K562 (cell line): ENCODE measurements around the gene CDT1. TPM values are rescaled to one million over a fixed set of nuclear protein-coding genes. Genes with fewer than 3 reads are reported as not detected.

Experiments used
- ARID2 ChIP-seq: fragments of 450-650 bp; IDR thresholded peaks from 2 replicates; pipeline ENCODE4 v1.6.1; 2017; ENCODE audit warnings: antibody characterized with exemption, mild to moderate bottlenecking
- COPS2 ChIP-seq: fragments of 450-650 bp; conservative IDR thresholded peaks from 2 replicates; pipeline ENCODE4 v1.6.1; 2016; ENCODE audit warnings: mild to moderate bottlenecking, moderate library complexity
- E2F4 ChIP-seq: sonication (generic); formaldehyde crosslinking; IDR thresholded peaks from 2 replicates; pipeline ENCODE4 v1.8.0; 2022; ENCODE audit warnings: mild to moderate bottlenecking, low read depth, missing genetic modification reagents
- MEF2D ChIP-seq: conservative IDR thresholded peaks from 2 replicates; pipeline ENCODE4 v1.6.1; 2016; ENCODE audit warnings: low read depth, missing genetic modification characterization, missing compliant biosample characterization
- MXD1 ChIP-seq: fragments of 250-450 bp; sonication (Bioruptor Pico); IDR thresholded peaks from 2 replicates; pipeline ENCODE4 v1.8.0; 2021; ENCODE audit warnings: borderline replicate concordance, mild to moderate bottlenecking, moderate library complexity; ENCODE audit not compliant: poor library complexity, severe bottlenecking
- NCOA6 ChIP-seq: fragments of 450-650 bp; IDR thresholded peaks from 2 replicates; pipeline ENCODE4 v1.6.1; 2017; ENCODE audit warnings: mild to moderate bottlenecking
- NKRF ChIP-seq: fragments of 450-650 bp; IDR thresholded peaks from 2 replicates; pipeline ENCODE4 v1.6.1; 2016; ENCODE audit warnings: borderline replicate concordance
- PRPF4 ChIP-seq: fragments of 200-400 bp; formaldehyde crosslinking; IDR thresholded peaks from one replicate; pipeline ENCODE4 v1.6.1; 2017; ENCODE audit warnings: low read length, low read depth, mild to moderate bottlenecking; ENCODE audit not compliant: insufficient read depth, poor library complexity, severe bottlenecking
- TOE1 ChIP-seq, 2 experiments: fragments of 450-650 bp in 1 of 2; sonication (generic) in 1 of 2; formaldehyde crosslinking in 1 of 2; IDR thresholded peaks; 2 replicates each; pipeline versions ENCODE4 v1.7.1 to v1.8.0; 2016 to 2022; ENCODE audit warnings: borderline replicate concordance in 2 of 2, mild to moderate bottlenecking in 2 of 2, antibody characterized with exemption in 1 of 2, inconsistent platforms in 1 of 2, low read depth in 1 of 2, missing genetic modification reagents in 1 of 2, moderate library complexity in 1 of 2
- ZNF408 ChIP-seq: fragments of 250-450 bp; sonication (Bioruptor Pico); IDR thresholded peaks from 2 replicates; pipeline ENCODE4 v1.4.0; 2020; ENCODE audit warnings: low read depth, mild to moderate bottlenecking, moderate library complexity
- polyA plus RNA-seq, 8 experiments: library from polyadenylated mRNA; depleted of rRNA in 4 of 8; stranded (reverse) in 5 of 8; unstranded in 3 of 8; fragments of >200 nt; fragmentation: Nextera tagmentation in 2 of 8; fragmentation: Illumina TruSeq in 1 of 8; extraction: Ambion mirVana in 2 of 8; extraction: Trizol in 1 of 8; gene quantifications; 2 replicates each; pipeline versions ENCODE4 v1.2.1 to v1.2.3, GENCODE V29; 2011 to 2014; ENCODE audit warnings: inconsistent platforms in 1 of 8, missing spikeins in 1 of 8
- total RNA-seq, 7 experiments: library from RNA; depleted of rRNA in 6 of 7; stranded (reverse); fragments of >200 nt in 6 of 7; fragmentation: Illumina TruSeq in 2 of 7; extraction: Trizol in 2 of 7; gene quantifications; 2 replicates each; pipeline versions ENCODE4 v1.2.1 to v1.2.3, GENCODE V29; 2011 to 2021; ENCODE audit warnings: low replicate concordance in 1 of 7

CDT1 gene
- total and polyA plus RNA-seq, 9 of the 15 experiments (the other 6 are each of a cell fraction or from before 2014, with no cell fraction given): 0.92 to 178 (median 14.2) TPM

- TF ChIP-seq MXD1 (CRISPR knock-in tag) (peak; percentile 46), NCOA6 (no peak), NKRF (peak; percentile 86; the same call in 1 of the 2 replicates), E2F4 (0 out of 2 replicates have a peak, but pooled peaks have one; percentile 5), TOE1 (IDR thresholded peaks at IDR 0.05; ENCODE audit: borderline replicate concordance) (peak; percentile 11; the same call in 1 of the 2 replicates), TOE1 (CRISPR knock-in tag; IDR thresholded peaks at IDR 0.05; ENCODE audit: borderline replicate concordance, low read depth) (no peak; the same call in 1 of the 2 replicates), ARID2 (no peak), PRPF4 (no peak), MEF2D (tag) (no peak), COPS2 (no peak), ZNF408 (no peak)
These were observed 33.8 kb upstream of the CDT1 start (continued) for GRCh38 chr16:88769617-88770460.
